Bronchial epithelial cell (primary cell): ENCODE results near the gene NELFB. TPM values are rescaled to one million over a fixed set of nuclear protein-coding genes. Genes with fewer than 3 reads are reported as not detected.
A peak's percentile ranks its signal among the peaks of the same experiment; 100 is the strongest.
"Not testable (repeated sequence)": the region's sequence is repeated elsewhere in the genome, so short reads cannot be mapped to it uniquely, and the experiment has no call there.

ENCODE experiments used
- DNase-seq: peaks from one replicate; pipeline ENCODE4 v3.0.0-alpha.2; 2010; ENCODE audit warnings: low read depth
- FAIRE-seq: peaks from 2 replicates; lab custom pipeline; 2011; peaks lifted over from hg19 to GRCh38; lab: Jason Lieb, UNC
- H3K27me3 ChIP-seq: 2 replicates; pipeline ENCODE4 v1.5.1; 2011; ENCODE audit warnings: low read length; ENCODE audit not compliant: control insufficient read depth, insufficient read depth
- H3K36me3 ChIP-seq: 2 replicates; pipeline ENCODE4 v1.5.1; 2011; ENCODE audit warnings: low read length; ENCODE audit not compliant: control insufficient read depth, insufficient read depth
- H3K4me3 ChIP-seq: 2 replicates; pipeline ENCODE4 v1.5.1; 2011; ENCODE audit warnings: mild to moderate bottlenecking, low read depth, low read length, control low read depth
- total RNA-seq: library from RNA; depleted of rRNA; stranded (reverse); fragments of >200 nt; gene quantifications from 2 replicates; pipeline ENCODE4 v1.2.1, GENCODE V29; 2014
- TF ChIP-seq, protein P1 (sequence below): IDR thresholded peaks from 2 replicates; pipeline ENCODE4 v1.5.1; 2011; ENCODE audit warnings: mild to moderate bottlenecking, moderate library complexity, low read length, control low read depth, inconsistent platforms; ENCODE audit not compliant: insufficient read depth, severe bottlenecking

NELFB gene
- total RNA-seq, 1 donor from 2014 or later: 67.9 TPM

DNA sequence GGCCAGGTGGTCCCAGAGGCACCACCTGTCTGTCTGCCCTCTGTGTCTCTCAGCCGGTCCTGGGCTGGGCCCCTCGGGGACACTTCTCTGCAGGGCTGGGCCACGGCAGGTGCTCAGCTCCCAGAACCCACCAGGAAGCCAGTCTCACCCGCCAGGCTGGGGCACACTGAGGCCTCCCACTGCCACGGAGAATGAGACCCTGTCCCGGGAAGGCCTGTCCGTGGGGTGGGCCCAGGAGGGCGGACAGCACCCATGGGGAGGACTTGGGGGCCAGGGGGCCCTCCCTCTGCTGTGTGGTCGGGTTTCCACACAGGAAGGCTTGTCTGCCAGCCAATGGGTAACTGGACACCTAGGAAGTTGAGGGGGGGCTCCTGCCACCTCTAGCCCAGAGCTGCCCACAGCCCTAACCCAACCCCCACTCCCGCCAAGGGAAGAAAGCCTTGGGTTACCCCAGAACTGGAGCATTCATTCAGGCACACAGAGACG, 18.1 kb upstream of the NELFB start:
- DNase-seq (no peak), FAIRE-seq (no peak)
- H3K27me3 ChIP-seq: peaks cover 2% of the 10 kb centered on the region
- TF ChIP-seq, protein P1, sequence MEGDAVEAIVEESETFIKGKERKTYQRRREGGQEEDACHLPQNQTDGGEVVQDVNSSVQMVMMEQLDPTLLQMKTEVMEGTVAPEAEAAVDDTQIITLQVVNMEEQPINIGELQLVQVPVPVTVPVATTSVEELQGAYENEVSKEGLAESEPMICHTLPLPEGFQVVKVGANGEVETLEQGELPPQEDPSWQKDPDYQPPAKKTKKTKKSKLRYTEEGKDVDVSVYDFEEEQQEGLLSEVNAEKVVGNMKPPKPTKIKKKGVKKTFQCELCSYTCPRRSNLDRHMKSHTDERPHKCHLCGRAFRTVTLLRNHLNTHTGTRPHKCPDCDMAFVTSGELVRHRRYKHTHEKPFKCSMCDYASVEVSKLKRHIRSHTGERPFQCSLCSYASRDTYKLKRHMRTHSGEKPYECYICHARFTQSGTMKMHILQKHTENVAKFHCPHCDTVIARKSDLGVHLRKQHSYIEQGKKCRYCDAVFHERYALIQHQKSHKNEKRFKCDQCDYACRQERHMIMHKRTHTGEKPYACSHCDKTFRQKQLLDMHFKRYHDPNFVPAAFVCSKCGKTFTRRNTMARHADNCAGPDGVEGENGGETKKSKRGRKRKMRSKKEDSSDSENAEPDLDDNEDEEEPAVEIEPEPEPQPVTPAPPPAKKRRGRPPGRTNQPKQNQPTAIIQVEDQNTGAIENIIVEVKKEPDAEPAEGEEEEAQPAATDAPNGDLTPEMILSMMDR: no peak
- peaks cover 4% of the 10 kb centered on the region for H3K36me3 ChIP-seq
- no peak overlapping the region for H3K4me3 ChIP-seq

DNA sequence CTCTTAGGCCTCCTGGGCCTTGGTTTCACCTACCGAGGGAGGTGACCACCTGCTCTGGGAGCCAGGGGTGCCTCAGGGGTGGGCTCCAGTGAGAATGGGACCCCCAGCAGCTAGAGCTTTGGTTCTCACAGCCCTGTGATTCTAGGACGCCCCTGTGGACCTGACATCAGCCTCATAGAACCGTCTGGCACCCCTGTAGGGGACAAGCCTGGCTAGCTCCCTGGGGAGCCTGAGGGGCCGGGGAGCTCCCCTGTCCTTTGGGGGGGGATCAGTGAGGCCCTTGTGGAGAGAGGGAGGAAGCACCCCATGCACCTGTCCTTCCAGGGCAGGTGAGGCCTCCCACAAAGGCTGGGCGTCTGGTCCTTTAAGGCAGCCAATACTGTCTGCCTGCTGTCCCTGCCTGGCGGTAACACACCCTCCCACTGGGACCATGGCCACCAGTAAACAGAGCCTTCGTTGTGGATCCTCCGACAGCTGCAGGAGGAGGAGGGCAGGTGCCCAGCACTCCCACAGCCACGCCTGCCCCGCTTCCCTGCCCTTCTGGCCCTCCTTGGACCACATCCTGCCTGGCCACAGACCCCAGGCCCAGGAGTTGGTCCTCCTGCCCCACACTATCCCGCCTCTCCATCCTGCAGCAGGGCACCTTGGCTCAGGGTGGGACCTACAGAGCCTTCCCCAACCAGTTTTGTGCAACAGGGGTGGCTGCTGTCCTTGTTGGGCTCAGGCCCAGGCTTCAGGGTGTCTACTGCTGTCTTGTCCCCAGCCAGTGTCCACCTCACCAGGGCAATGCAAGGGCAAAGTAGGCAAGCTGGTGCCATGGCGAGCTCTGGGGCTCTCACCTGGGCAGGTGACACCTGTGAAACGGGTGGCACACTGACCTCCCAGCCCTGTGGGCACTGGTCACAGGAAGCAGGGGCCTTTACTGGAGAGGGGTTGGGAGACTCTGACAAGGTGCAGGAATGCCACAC, 17.1 kb upstream of the NELFB start:
- FAIRE-seq: no peak
- H3K36me3 ChIP-seq: peaks cover 11% of the 10 kb centered on the region
- peaks cover 2% of the 10 kb centered on the region for H3K27me3 ChIP-seq
- TF ChIP-seq, protein P1: no peak
- H3K4me3 ChIP-seq: no peak overlapping the region
- no peak for DNase-seq

GRCh38 chr9:137239541-137240200, 15.5 kb upstream of the NELFB start:
- FAIRE-seq, DNase-seq, H3K27me3 ChIP-seq: not testable (repeated sequence)
- peaks cover 16% of the 10 kb centered on the region for H3K36me3 ChIP-seq
- peak overlapping the region; percentile 61 for H3K4me3 ChIP-seq

DNA sequence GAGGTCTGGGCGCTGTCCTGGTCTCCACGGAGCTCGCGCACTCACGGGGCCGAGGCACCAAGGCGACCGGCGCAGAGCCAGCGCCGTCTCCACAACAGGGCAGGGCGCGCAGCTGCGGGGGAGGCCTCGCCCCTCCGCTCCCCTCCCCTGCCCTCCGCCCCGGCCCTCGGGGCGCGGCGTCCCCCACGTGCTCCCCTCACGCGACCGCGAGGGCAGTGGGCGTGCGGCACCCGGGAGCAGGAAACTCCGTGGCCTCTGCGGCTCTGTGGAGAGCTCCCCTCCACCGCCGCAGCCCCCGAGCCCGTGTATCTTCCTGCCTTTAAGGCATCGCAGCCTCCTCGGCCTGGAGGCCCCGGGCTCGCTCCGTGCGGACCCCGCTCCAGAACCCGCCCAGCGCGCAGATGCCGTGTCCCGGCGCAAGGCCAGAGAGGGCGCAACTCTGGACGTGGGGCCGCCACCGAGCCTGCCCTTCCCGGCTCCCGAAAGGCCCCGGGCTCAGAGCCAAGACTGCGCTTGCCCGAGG, 14.7 kb upstream of the NELFB start:
- Histone ChIP-seq H3K4me3 (peak overlapping the region; percentile 61), H3K36me3 (peaks cover 16% of the 10 kb centered on the region), H3K27me3 (no peaks in the 10 kb centered on the region)
- FAIRE-seq: no peak
- peak; percentile 28 for DNase-seq
- TF ChIP-seq, protein P1: no peak

DNA sequence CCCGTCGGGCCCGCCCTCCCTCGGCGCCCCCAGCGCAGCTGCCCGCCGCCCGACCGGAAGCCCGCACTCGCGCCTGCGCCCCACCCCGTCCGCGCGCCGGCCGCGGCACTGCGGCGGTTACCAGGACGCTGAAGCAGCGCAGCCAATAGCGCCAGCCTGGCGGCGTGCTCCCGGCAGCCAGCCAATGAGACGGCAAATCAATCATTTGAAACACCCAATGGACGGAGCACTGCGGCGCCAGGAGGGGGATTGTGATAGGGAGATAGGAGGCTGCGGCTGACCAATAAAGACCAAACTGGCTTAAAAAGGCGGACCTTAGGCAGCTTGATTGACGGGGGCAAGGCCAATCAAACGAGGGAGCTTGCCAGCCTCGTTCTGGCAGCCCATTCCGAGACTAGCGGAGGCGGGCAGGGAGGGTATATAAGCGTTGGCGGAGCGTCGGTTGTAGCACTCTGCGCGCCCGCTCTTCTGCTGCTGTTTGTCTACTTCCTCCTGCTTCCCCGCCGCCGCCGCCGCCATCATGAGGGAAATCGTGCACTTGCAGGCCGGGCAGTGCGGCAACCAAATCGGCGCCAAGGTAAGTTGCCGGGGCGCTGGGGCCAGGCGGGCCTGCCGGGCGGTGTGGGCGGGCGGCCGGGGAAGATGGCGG, 14.2 kb upstream of the NELFB start, which contains the start of gene TUBB4B:
Gene TUBB4B (plus strand): TSS at position 447 of the 649 bp plus-strand sequence. CDS start 74 bp downstream, at position 521.
- peak; percentile 96 for FAIRE-seq
- Histone ChIP-seq H3K27me3 (no peaks in the 10 kb centered on the region), H3K4me3 (peak within 1 kb of the TSS; percentile 90), H3K36me3 (peaks cover 16% of the 10 kb centered on the region)
- TF ChIP-seq, protein P1: no peak
- DNase-seq: peak; percentile 99
